Uterus (tissue), 2 donors: ENCODE measurements around the gene NRXN3.

Experiments used
- POLR2A ChIP-seq, 2 donors: fragments of 450-650 bp; IDR thresholded peaks; one replicate each; pipeline ENCODE4 v1.6.1; 2016; ENCODE audit warnings: antibody characterized with exemption in 2 of 2, mild to moderate bottlenecking in 1 of 2, moderate library complexity in 1 of 2
- TF ChIP-seq, protein P1 (sequence below), 4 experiments: fragments of 200-600 bp in 2 of 4; fragments of 450-650 bp in 2 of 4; sonication (generic) in 2 of 4; IDR thresholded peaks; one replicate each; pipeline ENCODE4 v1.5.1; 2016 to 2019; ENCODE audit warnings: antibody characterized with exemption in 4 of 4, mild to moderate bottlenecking in 2 of 4, moderate library complexity in 1 of 4

DNA sequence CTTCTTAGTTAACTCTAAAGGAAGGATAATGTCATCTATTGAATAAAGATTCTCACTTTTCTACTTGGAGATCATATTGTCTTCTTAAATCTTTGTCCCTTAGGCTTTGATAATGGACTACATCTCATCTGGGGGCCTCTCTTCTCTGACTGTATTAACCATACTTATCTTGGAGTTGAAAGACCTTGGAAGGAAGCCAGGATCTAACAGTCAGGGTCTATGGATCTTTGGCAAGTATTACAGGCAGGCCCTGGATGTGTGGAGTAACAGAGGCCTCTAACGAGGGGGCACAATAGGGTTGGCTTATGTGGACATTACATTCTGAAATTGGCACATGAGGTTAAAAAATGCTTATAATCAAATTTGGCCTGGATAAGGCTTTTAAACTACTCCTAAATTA, 513.8 kb downstream of the NRXN3 start:
- TF ChIP-seq, protein P1, sequence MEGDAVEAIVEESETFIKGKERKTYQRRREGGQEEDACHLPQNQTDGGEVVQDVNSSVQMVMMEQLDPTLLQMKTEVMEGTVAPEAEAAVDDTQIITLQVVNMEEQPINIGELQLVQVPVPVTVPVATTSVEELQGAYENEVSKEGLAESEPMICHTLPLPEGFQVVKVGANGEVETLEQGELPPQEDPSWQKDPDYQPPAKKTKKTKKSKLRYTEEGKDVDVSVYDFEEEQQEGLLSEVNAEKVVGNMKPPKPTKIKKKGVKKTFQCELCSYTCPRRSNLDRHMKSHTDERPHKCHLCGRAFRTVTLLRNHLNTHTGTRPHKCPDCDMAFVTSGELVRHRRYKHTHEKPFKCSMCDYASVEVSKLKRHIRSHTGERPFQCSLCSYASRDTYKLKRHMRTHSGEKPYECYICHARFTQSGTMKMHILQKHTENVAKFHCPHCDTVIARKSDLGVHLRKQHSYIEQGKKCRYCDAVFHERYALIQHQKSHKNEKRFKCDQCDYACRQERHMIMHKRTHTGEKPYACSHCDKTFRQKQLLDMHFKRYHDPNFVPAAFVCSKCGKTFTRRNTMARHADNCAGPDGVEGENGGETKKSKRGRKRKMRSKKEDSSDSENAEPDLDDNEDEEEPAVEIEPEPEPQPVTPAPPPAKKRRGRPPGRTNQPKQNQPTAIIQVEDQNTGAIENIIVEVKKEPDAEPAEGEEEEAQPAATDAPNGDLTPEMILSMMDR (IDR thresholded peaks at IDR 0.05) = no peak
- no peak for TF ChIP-seq POLR2A (IDR thresholded peaks at IDR 0.05)
